Memory B cell (primary cell): ENCODE data around the gene ZNF48.
"Not testable (repeated sequence)": the region's sequence is repeated elsewhere in the genome, so short reads cannot be mapped to it uniquely, and the experiment has no call there.

Experiments used
- ATAC-seq: fragments of 150-1000 bp; cut with Tn5 transposase; 2 replicates; pipeline ENCODE4 v1.10.0; 2021; ENCODE audit warnings: low read depth, mild to moderate bottlenecking, moderate library complexity
- DNase-seq, 2 donors: peaks; one replicate each; pipeline ENCODE4 v3.0.0; 2022; ENCODE audit warnings: low spot score in 2 of 2
- H3K27ac Mint-ChIP-seq: one replicate; pipeline ENCODE4 v1.8.0; 2022; ENCODE audit warnings: mild to moderate bottlenecking, moderate library complexity, mixed read lengths
- H3K27me3 Mint-ChIP-seq: one replicate; pipeline ENCODE4 v1.8.0; 2022; ENCODE audit warnings: mixed read lengths
- H3K36me3 Mint-ChIP-seq: one replicate; pipeline ENCODE4 v1.8.0; 2022; ENCODE audit warnings: mild to moderate bottlenecking, mixed read lengths
- H3K4me1 Mint-ChIP-seq: one replicate; pipeline ENCODE4 v1.8.0; 2022; ENCODE audit warnings: mixed read lengths
- H3K4me3 Mint-ChIP-seq: one replicate; pipeline ENCODE4 v1.8.0; 2022; ENCODE audit warnings: mild to moderate bottlenecking, moderate library complexity, mixed read lengths
- H3K9me3 Mint-ChIP-seq: one replicate; pipeline ENCODE4 v1.8.0; 2022; ENCODE audit warnings: mixed read lengths

Gene ZNF48

DNA sequence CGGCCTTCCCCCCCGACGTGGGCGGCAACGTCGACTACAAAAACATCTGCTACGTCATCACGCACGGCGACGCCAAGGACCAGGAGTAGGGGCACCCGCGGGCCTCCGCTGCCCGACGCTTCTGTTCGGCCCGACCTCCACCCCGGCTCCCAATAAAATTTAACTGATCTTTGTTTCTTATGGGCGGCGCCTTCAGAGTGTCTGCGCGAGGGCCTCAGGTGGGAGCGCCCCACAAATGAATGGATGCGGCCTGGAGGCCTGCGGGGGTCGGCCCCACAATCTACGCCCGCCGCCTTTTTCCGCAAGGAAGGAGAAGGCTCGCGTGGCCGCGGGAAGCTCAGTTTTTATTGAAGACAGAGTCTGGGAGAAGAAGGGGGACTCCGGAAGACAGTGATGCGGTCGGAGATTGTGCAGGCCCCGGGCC is 17.4 kb upstream of the ZNF48 start:
- Mint-ChIP-seq H3K9me3 (no peaks in the 10 kb centered on the region), H3K4me1 (peaks cover 26% of the 10 kb centered on the region), H3K36me3 (peaks cover 5% of the 10 kb centered on the region), H3K4me3 (peak overlapping the region; percentile 97), H3K27ac (peak overlapping the region; percentile 98), H3K27me3 (no peaks in the 10 kb centered on the region)
- ATAC-seq, result peak; percentile 48
- DNase-seq, result peak; percentile 84 to 85

DNA sequence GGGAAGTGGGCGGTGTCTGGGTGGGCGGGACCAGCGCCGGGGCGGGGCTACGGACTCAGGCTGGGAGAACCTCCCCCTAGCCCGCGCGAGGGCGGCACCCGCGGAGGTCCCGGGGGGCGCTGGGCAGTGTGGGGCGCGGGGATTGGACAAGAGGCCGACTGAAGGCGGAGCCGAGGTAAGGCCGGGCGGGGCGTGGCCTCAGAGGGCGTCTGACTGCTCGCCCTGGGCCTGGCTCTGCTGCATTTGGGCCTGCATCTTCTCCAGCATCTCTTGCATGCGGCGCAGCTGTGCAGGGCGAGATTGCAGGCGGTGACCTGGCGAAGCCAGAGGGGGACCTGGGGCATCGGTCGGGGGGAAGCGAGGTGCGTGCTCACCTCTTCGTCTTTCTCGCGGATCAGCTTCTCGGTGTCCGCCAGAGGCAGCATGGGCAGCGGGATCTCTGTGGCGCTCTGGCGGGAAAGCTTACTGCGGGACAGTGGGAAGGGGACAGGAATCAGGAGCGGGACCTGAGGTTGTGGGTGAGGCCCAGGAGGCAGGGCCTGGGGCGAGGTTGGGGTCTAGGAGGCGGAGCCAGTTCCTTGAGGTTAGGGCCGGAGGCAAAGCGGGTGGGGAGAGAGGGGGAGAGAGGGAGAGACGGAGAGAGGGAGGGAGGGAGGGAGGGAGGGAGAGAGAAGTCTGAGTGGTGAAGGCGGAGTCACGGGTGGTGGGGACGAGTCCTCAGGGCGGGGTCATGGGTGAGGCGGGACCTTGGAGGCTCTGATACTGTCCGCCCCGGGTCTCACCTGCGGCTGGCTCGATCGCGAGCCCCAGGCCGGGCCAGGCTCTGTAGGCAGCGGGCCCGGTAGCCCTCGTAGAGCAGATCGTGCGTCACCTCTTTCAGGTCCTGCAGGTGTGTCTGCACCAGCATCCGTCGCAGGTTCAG is 16.7 kb upstream of the ZNF48 start:
- no peaks in the 10 kb centered on the region for H3K9me3 Mint-ChIP-seq
- ATAC-seq, result peak; percentile 80
- H3K27me3 Mint-ChIP-seq, result no peaks in the 10 kb centered on the region
- peaks cover 5% of the 10 kb centered on the region for H3K36me3 Mint-ChIP-seq
- peaks cover 28% of the 10 kb centered on the region for H3K4me1 Mint-ChIP-seq
- peak; percentile 94 to 99 for DNase-seq
- H3K27ac Mint-ChIP-seq, result peak overlapping the region; percentile 98
- peak overlapping the region; percentile 97 for H3K4me3 Mint-ChIP-seq

DNA sequence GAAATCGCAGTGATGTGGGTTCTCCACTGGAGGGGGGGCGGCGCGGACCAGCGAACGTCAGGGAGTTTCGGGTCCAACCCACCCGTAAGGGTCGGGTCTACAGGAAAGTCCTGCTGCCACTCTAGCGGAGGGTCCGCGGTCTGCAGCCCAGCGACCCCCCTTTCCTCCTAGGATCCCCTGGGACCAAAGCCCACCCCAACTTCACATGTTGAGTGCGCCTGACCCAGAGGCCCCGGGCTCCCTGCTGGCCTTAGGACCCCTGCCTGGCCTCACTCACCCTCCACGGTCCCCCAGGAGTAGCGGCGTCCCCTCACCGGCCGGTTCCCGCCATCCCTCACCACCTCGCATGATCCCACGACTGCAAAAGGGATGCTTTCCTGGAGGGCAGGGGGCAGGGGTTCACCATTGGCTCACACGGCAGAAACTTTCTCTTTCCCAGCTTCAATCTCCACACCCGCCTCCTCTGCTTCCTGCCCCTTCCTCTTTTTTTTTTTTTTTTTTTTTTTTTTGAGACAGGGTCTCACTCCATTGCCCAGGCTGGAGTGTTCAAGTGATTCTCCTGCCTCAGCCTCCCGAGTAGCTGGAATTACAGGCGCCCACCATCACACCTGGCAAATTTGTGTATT is 15.9 kb upstream of the ZNF48 start:
- ATAC-seq (no peak), DNase-seq (peak in 1 of 2 donors; percentile 60)
- no peaks in the 10 kb centered on the region for H3K9me3 Mint-ChIP-seq
- H3K27me3 Mint-ChIP-seq, result no peaks in the 10 kb centered on the region
- peaks cover 5% of the 10 kb centered on the region for H3K36me3 Mint-ChIP-seq
- peak overlapping the region; percentile 97 for H3K4me3 Mint-ChIP-seq
- peaks cover 31% of the 10 kb centered on the region for H3K4me1 Mint-ChIP-seq
- H3K27ac Mint-ChIP-seq, result peak overlapping the region; percentile 98

DNA sequence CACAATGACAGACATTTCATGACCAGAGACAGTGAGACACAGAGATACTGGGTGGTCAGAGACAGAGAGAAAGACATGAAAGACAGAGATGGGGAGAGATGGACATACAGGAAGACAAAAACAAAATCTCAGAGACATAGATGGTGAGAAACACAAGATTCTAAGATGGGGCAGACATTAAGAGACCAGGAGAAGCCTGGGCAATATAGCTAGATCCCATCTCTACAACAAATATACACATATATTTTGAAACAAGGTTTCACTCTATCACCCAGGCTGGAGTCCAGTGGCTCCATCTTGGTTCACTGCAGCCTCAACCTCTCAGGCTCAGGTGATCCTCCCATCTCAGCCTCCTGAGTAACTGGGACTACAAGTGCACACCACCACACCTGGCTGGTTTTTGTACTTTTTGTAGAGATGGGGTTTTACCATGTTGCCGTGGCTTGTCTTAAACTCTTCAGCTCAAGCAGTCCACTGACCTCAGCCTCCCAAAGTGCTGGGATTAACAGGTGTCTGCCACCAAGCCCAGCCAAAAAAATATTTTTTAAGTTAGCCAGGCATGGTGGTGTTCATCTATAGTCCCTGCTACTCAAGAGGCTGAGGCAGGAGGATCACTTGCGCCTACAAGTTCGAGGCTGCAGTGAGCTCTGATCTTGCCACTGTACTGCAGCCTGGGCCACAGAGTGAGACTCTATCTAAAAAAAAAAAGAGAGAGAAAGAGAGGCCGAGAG is 15.0 kb upstream of the ZNF48 start:
- peaks cover 5% of the 10 kb centered on the region for H3K36me3 Mint-ChIP-seq
- H3K4me1 Mint-ChIP-seq, result peaks cover 31% of the 10 kb centered on the region
- peak overlapping the region; percentile 97 for H3K4me3 Mint-ChIP-seq
- ATAC-seq (no peak), DNase-seq (no peak)
- no peaks in the 10 kb centered on the region for H3K27me3 Mint-ChIP-seq
- no peaks in the 10 kb centered on the region for H3K9me3 Mint-ChIP-seq
- H3K27ac Mint-ChIP-seq, result peak overlapping the region; percentile 98

- peaks cover 31% of the 10 kb centered on the region for H3K4me1 Mint-ChIP-seq
- H3K9me3 Mint-ChIP-seq, result no peaks in the 10 kb centered on the region
- ATAC-seq (no peak), DNase-seq (no peak)
- H3K27ac Mint-ChIP-seq, result peak overlapping the region; percentile 91
- H3K27me3 Mint-ChIP-seq, result no peaks in the 10 kb centered on the region
- peaks cover 5% of the 10 kb centered on the region for H3K36me3 Mint-ChIP-seq
- H3K4me3 Mint-ChIP-seq, result peak overlapping the region; percentile 32
These were observed 14.4 kb upstream of the ZNF48 start for GRCh38 chr16:30380803-30381208.

DNA sequence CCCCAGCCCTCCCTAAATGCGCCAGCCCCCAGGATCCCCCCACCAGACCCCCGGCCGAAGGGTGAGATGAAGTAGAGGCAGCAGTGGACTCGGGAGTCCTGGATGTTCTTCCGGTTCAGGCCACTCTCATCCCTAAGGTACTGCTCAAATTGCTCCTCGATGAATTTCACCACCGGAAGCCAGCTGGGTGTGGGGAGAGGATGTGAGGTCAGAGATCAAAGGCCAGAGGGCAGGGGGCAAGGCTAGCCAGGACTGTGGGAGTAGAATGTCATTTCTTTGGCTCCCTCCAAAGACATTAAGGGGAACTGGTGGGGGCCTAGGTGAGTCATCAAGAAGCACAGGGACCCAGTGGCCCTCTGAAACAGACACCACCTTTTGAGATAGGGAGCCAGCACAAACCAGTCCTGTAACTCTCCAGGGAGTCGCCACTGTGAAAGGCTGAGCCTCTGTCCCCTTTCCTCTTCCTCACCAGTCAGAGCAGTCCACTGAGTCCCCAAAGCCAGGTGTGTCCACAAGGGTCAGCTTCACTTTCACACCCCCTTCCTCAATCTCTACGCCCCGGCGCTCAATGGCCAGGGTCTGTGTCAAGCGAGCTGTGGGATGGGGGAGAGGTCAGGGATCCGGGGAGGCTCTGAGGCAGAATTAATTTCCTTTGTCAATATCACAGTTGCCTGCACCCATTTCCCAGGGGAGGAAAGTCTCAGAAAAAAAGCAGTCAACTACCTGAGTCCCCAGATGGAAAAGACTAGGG is 13.8 kb upstream of the ZNF48 start:
- DNase-seq, result no peak

GRCh38 chr16:30382111-30382881 is 12.9 kb upstream of the ZNF48 start, which contains the start of gene SEPTIN1:
SEPTIN1 (minus strand) TSS chr16:30382561; CDS start chr16:30382542, 19 bp downstream.
- Mint-ChIP-seq H3K27ac (peak within 1 kb of the TSS; percentile 91), H3K36me3 (peaks cover 5% of the 10 kb centered on the region), H3K9me3 (no peaks in the 10 kb centered on the region), H3K4me1 (peaks cover 29% of the 10 kb centered on the region), H3K4me3 (peak within 1 kb of the TSS; percentile 90), H3K27me3 (no peaks in the 10 kb centered on the region)
- ATAC-seq (peak; percentile 42), DNase-seq (peak; percentile 70 to 71)

More for the DNA sequence above, 13.8 kb upstream of the ZNF48 start:
- Mint-ChIP-seq H3K27me3 (no peaks in the 10 kb centered on the region), H3K27ac (peak overlapping the region; percentile 91), H3K4me3 (peak overlapping the region; percentile 90), H3K9me3 (no peaks in the 10 kb centered on the region), H3K36me3 (peaks cover 5% of the 10 kb centered on the region), H3K4me1 (peaks cover 31% of the 10 kb centered on the region)
- ATAC-seq, result no peak

- Mint-ChIP-seq H3K27ac (peak overlapping the region; percentile 91), H3K36me3 (peaks cover 3% of the 10 kb centered on the region), H3K4me1 (peaks cover 24% of the 10 kb centered on the region), H3K4me3 (peak overlapping the region; percentile 35), H3K27me3 (no peaks in the 10 kb centered on the region), H3K9me3 (no peaks in the 10 kb centered on the region)
- ATAC-seq, result no peak
- DNase-seq, result no peak
These were observed 11.7 kb upstream of the ZNF48 start for GRCh38 chr16:30383521-30383920.

GRCh38 chr16:30394592-30395154 is 547 bp upstream of the ZNF48 start:
- H3K27me3 Mint-ChIP-seq, result no peaks in the 10 kb centered on the region
- H3K4me1 Mint-ChIP-seq, result peaks cover 16% of the 10 kb centered on the region
- H3K4me3 Mint-ChIP-seq, result peak overlapping the region; percentile 81
- DNase-seq (no peak), ATAC-seq (no peak)
- peaks cover 3% of the 10 kb centered on the region for H3K36me3 Mint-ChIP-seq
- no peaks in the 10 kb centered on the region for H3K9me3 Mint-ChIP-seq
- peak overlapping the region; percentile 83 for H3K27ac Mint-ChIP-seq

GRCh38 chr16:30395992-30396585 is 869 bp downstream of the ZNF48 start:
- Mint-ChIP-seq H3K4me1 (peaks cover 16% of the 10 kb centered on the region), H3K36me3 (peaks cover 3% of the 10 kb centered on the region), H3K4me3 (peak overlapping the region; percentile 81), H3K27me3 (no peaks in the 10 kb centered on the region), H3K27ac (peak overlapping the region; percentile 58), H3K9me3 (no peaks in the 10 kb centered on the region)
- no peak for DNase-seq
- ATAC-seq, result no peak

DNA sequence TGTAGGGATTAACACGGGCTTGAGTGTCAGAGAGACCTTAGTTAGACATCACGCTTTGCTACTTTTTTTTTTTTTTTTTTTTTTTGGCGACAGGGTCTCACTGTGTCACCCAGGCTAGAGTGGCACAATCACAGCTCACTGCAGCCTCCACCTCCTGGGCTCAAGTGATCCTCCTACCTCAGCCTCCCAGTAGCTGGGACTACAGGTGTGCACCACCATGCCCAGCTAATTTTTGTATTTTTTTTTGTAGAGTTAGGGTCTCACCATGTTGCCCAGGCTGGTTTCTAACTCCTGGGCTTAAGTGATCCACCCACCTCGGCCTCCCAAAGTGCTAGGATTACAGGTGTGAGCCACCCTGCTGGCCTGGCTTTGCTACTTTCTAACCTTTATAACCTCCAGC is 1.4 kb downstream of the ZNF48 start:
- not testable (repeated sequence) for H3K27me3 Mint-ChIP-seq, DNase-seq, H3K9me3 Mint-ChIP-seq, H3K36me3 Mint-ChIP-seq, ATAC-seq
- Mint-ChIP-seq H3K4me3 (peak overlapping the region; percentile 43), H3K27ac (peak overlapping the region; percentile 58), H3K4me1 (peaks cover 18% of the 10 kb centered on the region)

- Mint-ChIP-seq H3K4me3 (peak overlapping the region; percentile 43), H3K9me3 (no peaks in the 10 kb centered on the region), H3K27ac (no peak overlapping the region), H3K4me1 (peaks cover 20% of the 10 kb centered on the region), H3K27me3 (peaks cover 2% of the 10 kb centered on the region), H3K36me3 (peaks cover 3% of the 10 kb centered on the region)
- ATAC-seq (no peak), DNase-seq (no peak)
These were observed 1.8 kb downstream of the ZNF48 start for GRCh38 chr16:30397056-30397455.
